ENCODE measurements around the gene TRMT2A.
"Not testable (repeated sequence)": the region's sequence is repeated elsewhere in the genome, so short reads cannot be mapped to it uniquely, and the experiment has no call there.

The TRMT2A gene

GRCh38 chr22:20084547-20085413 lies 32.2 kb downstream of the TRMT2A start:
- no peak for DNase-seq (ENCODE audit: low spot score)

GRCh38 chr22:20083891-20084546 lies 33.0 kb downstream of the TRMT2A start:
- DNase-seq (ENCODE audit: low spot score): no peak

DNA sequence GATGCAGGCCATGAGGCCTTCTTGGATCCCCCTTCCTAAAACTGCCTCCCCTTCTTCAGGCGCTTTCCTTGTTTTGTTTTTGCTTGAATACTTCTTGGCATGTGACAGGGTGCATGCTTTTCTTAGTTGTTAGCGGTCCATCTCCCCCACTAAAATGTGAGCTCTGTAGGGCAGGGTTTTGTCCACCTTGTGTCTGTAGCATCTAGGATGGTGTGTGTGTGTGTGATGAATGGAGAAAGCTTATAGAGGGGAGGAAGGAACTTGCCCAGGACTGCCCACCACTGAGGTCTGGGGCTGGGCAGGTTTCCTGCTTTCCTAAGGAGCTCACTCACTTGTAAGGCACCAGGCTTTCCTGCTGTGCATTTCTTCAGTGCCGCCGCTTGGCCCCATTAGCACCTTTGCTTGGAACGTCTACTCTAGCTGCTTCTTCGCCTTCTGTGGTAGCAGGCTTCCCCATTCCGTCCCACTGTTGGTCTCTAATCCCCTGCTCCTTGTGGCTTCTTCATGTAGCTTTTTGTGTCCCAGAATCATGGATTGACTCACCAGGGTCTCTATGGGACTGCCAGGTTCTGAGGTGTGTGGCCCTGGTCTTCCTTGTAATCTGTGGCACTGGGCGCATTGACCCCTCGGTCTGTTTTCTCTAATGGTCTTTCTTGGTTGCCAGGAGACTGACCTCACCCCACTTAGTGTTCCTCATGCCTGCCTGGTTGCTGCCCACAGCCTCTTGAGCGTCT lies 33.7 kb downstream of the TRMT2A start:
- DNase-seq (ENCODE audit: low spot score): no peak

DNA sequence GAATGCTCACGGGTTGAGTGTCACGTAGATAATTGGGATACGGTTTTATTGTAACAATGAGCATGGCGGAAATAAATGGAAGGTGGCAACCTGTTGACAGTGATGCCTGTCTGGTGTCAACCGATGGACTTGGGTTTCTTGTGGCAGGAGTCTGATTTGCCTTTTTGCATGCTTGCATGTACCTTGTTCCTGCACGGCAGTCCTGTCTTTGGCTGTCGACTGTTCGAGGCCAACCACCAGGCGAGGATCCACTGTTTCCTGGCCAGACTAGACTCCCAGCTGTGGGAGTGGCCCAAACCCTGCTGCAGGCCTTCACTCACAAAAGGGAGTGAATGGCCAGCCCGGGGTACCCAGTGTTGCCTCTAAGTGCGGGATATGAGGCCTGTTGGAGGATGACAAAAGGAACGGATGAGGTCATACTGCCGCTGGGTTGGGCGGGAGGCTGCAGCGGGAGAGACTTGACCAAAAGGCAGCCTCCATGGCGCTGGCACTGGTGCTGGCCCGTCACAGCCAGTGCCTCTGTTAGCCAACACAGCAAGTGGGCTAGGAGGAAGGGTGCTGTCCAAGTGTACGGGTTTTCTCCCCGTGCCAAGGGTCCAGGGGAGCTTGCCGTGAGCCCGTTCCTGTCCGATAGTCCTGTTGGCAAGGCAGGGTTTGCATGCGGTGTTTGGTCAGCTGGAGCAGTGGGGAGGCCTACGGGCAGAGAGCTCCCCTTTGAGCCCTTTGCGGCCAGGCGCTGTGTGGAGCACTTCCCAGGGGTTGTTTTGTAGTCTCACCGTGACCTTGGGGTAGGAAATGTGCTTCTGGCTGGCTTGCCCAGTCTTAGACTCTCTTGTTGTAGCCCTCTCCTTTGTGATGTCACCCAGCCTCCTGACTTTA lies 36.0 kb downstream of the TRMT2A start:
- DNase-seq (ENCODE audit: low spot score): peak; percentile 74

DNA sequence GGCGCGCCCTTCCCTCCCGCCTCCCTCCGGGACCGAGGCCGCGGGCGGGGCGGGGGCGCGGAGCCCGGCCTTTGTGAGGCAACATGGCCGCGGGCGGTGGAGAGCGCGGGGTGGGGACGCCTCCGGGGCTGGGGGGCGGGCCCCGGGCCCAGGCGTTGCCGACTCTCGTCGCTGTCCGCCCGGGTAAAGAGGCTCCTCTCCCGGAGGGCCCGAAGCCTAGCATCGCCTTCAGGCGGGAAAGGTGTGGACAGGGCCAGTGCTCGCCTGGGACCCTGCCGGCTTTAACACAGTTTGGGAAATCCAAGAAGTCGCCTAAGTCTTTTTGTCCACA lies 36.6 kb downstream of the TRMT2A start:
- peak; percentile 65 for DNase-seq (ENCODE audit: low spot score)

DNA sequence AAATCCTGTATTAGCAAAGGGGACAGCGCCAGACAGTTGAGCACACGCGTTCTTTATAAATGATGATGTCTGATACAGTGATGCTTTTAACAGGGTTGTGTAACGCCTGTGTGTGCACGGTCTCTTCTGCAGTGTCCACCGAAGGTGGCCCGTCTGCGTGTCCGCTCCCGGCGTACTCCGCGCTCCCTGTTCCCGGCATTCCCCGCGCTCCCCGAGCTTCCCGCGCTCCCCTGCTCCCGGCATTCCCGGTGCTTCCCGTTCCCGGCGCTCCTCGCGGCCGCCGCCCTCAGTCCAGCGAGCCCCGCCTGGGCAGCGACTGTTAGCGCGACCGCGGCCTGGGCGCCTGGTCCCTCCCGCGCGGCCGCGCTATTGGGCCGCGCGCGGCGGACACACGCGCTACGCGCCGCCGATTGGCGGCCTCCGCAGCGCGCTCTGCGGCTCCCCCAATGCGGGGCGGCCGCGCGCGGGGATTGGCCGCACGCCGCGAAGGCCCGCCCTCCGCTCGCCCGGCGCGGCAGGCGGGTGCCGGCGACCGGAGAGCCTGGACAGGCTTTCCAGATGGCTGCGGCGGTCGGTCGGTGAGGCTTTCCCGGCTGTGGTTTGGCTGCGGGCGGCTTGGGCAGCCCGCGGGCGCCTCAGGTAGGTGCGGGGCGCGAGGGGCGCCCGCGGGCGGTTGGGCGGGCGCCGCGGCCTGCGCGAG lies 37.1 kb downstream of the TRMT2A start, which contains the start of gene DGCR8:
Gene DGCR8 (plus strand): TSS at position 497 of the 700 bp plus-strand sequence. CDS start 5,723 bp downstream, outside the sequence.
- DNase-seq (ENCODE audit: low spot score): peak; percentile 96

DNA sequence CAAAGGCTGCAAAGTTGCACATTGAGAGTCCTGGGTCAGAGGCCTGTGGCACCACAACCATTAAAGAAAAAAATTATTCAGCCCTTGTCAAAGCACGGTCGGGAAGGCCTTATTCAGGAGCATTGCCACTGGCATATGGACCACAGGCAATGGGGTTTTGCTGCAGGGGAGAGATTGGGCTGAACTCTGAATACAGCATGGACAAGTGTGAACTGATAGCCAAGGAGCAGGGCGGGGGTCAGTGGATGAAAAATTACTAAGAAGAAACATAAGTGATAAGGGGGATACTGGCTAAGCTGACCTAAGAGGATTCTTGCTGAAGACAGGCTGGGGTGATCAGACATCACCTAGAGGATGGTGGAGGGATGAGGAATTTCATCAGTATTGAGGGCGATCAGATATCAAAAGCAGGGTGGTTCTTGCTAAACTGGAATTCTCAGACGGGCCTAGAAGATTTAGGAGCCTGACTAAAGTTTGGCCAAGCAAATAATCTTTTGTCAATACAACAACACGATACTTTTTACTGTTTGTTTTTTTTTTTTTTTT lies 40.3 kb downstream of the TRMT2A start:
- DNase-seq (ENCODE audit: low spot score): no peak

GRCh38 chr22:20071524-20071972 lies 45.5 kb downstream of the TRMT2A start:
- DNase-seq (ENCODE audit: low spot score): no peak

GRCh38 chr22:20069331-20070042 lies 47.5 kb downstream of the TRMT2A start:
- no peak for DNase-seq (ENCODE audit: low spot score)

GRCh38 chr22:20068640-20069039 lies 48.4 kb downstream of the TRMT2A start:
- DNase-seq (ENCODE audit: low spot score): no peak

- not testable (repeated sequence) for DNase-seq (ENCODE audit: low spot score)
These were observed 49.7 kb downstream of the TRMT2A start for GRCh38 chr22:20067384-20067682.

DNA sequence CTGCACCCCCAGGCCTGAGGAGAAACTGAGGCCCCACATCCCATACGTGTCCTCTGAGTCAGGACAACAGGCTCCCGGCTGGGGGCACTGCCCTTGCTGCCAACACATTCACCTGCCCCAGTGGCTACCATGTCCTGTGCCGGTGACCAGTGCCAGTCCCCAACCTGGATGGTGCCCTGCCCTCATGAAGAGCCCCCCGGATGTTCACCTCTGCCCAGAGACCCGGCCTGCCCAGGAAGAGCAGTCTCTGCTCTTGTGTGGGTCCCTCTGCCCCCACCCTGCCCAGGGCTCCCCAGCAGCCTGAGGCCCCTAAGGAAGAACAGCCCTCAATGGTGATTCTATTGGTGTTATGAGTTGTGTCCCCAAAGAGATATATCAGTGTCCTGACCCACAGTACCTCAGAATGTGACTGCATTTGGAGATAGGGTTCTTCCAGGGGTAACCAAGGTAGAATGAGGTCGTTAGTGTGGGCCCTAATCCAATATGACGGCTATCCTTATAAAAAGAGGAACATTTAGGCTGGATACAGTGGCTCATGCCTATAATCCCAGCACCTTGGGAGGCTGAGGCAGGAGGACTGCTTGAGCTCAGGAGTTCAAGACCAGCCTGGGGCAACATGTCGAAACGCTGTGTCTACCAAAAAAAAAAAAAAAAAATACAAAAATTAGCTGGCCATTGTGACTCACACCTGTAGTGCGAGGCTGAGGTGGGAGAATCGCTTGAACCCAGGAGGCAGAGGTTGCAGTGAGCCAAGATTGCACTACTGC lies 50.2 kb downstream of the TRMT2A start:
- DNase-seq (ENCODE audit: low spot score): no peak

- DNase-seq (ENCODE audit: low spot score): no peak
These were observed 51.0 kb downstream of the TRMT2A start for GRCh38 chr22:20065896-20066616.

GRCh38 chr22:20064545-20065262 lies 52.3 kb downstream of the TRMT2A start:
- DNase-seq (ENCODE audit: low spot score): no peak

DNA sequence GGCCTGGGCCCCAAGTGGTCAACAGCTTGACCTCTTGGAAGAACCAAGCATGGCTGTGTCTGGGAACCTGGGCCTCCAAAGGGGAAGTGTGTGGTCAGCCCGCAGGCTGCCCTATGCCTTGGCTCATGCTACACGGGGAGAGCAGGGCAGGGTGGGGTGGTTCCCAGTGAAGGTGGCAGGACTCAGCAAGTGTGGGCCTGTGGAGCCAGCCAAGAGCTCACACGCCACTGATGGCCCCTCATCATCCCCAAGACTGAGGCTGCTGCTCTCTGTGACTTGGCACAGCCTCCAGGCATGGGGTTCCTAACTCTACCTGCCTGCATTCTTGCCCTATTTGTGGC lies 52.9 kb downstream of the TRMT2A start:
- no peak for DNase-seq (ENCODE audit: low spot score)

- DNase-seq (ENCODE audit: low spot score): no peak
These were observed 53.5 kb downstream of the TRMT2A start for GRCh38 chr22:20063271-20064139.

GRCh38 chr22:20062766-20063083 lies 54.3 kb downstream of the TRMT2A start:
- DNase-seq (ENCODE audit: low spot score): peak; percentile 70
